AG04450 (cell line): ENCODE results near the gene PARD3B. TPM values are rescaled to one million over a fixed set of nuclear protein-coding genes. Genes with fewer than 3 reads are reported as not detected.

Source experiments
- CTCF ChIA-PET: fragments of 300-600, 350-600 bp; formaldehyde crosslinking; extraction: SDS; loops from one replicate; lab custom pipeline; 2022; ENCODE audit warnings: antibody characterized with exemption, inconsistent platforms; lab: Charles Lee
- POLR2A ChIA-PET: fragments of 350-600 bp; formaldehyde crosslinking; extraction: SDS; loops from one replicate; lab custom pipeline; 2021; ENCODE audit warnings: antibody characterized with exemption, inconsistent platforms; lab: Yijun Ruan, JAX
- DNase-seq: peaks from one replicate; pipeline ENCODE4 v3.0.0-alpha.2; 2011; ENCODE audit warnings: low read depth, low spot score
- H3K27ac ChIP-seq: one replicate; pipeline ENCODE4 v1.5.1; 2012; ENCODE audit warnings: low read depth, low read length, control low read depth
- H3K27me3 ChIP-seq: one replicate; pipeline ENCODE4 v1.6.0; 2012; ENCODE audit warnings: low read length; ENCODE audit not compliant: control insufficient read depth, insufficient read depth
- H3K4me3 ChIP-seq: 2 replicates; pipeline ENCODE4 v1.5.1; 2011; ENCODE audit warnings: mild to moderate bottlenecking, low read depth, low read length, control low read depth
- H3K9me3 ChIP-seq: 2 replicates; pipeline ENCODE4 v1.5.1; 2012; ENCODE audit warnings: low read length; ENCODE audit not compliant: control insufficient read depth, insufficient read depth
- CTCF ChIP-seq: IDR thresholded peaks from 2 replicates; pipeline ENCODE4 v1.5.1; 2011; ENCODE audit warnings: low read depth, low read length, control low read depth, inconsistent platforms
- polyA plus RNA-seq: library from polyadenylated mRNA; depleted of rRNA; stranded (reverse); fragments of >200 nt; gene quantifications from 2 replicates; pipeline ENCODE4 v1.2.3, GENCODE V29; 2011

Gene PARD3B
- polyA plus RNA-seq, 1 experiment, result 8.5 TPM

- ChIA-PET CTCF (interaction anchor here (0.5 to 2.7 kb wide), 29 partner anchors 8 to 1579 kb away, joined by 3 to 24 read pairs (median 4); no protein-coding TSS in a partner anchor), POLR2A (no interaction called here)
- no peaks in the 10 kb centered on the region for H3K27me3 ChIP-seq
- H3K4me3 ChIP-seq, result no peak overlapping the region
- no peak for DNase-seq
- no peaks in the 10 kb centered on the region for H3K9me3 ChIP-seq
- TF ChIP-seq CTCF, result no peak
- no peak overlapping the region for H3K27ac ChIP-seq
Measured at GRCh38 chr2:204692790-204693189, 147.5 kb downstream of the PARD3B start.

GRCh38 chr2:204693262-204693661 lies 148.0 kb downstream of the PARD3B start:
- POLR2A ChIA-PET, result no interaction called here

GRCh38 chr2:204695506-204695905 lies 150.2 kb downstream of the PARD3B start:
- H3K27me3 ChIP-seq, result no peaks in the 10 kb centered on the region
- H3K4me3 ChIP-seq, result no peak overlapping the region
- H3K27ac ChIP-seq, result no peak overlapping the region
- POLR2A ChIA-PET, result no interaction called here
- no peak for TF ChIP-seq CTCF
- CTCF ChIA-PET, result interaction anchor here (1.4 to 2.5 kb wide), 2 partner anchors 435 to 980 kb away, joined by 7 to 8 read pairs; no protein-coding TSS in a partner anchor
- no peaks in the 10 kb centered on the region for H3K9me3 ChIP-seq
- DNase-seq, result no peak

More at GRCh38 chr2:204693262-204693661, 148.0 kb downstream of the PARD3B start:
- no peaks in the 10 kb centered on the region for H3K27me3 ChIP-seq
- no peak overlapping the region for H3K4me3 ChIP-seq
- CTCF ChIA-PET, result interaction anchor here (1.0 to 2.7 kb wide), 8 partner anchors 70 to 983 kb away, joined by 4 to 24 read pairs (median 9); no protein-coding TSS in a partner anchor
- DNase-seq, result no peak
- TF ChIP-seq CTCF, result no peak
- H3K27ac ChIP-seq, result no peak overlapping the region
- no peaks in the 10 kb centered on the region for H3K9me3 ChIP-seq

- H3K27ac ChIP-seq, result no peak overlapping the region
- no peak overlapping the region for H3K4me3 ChIP-seq
- ChIA-PET POLR2A (no interaction called here), CTCF (no interaction called here)
- no peak for TF ChIP-seq CTCF
- no peak for DNase-seq
- H3K9me3 ChIP-seq, result no peaks in the 10 kb centered on the region
- no peaks in the 10 kb centered on the region for H3K27me3 ChIP-seq
Measured at GRCh38 chr2:204696124-204696523, 150.8 kb downstream of the PARD3B start.

- no peaks in the 10 kb centered on the region for H3K9me3 ChIP-seq
- no peak for DNase-seq
- H3K27me3 ChIP-seq, result no peaks in the 10 kb centered on the region
- CTCF ChIA-PET, result no interaction called here
- POLR2A ChIA-PET, result no interaction called here
- no peak overlapping the region for H3K4me3 ChIP-seq
- no peak for TF ChIP-seq CTCF
- H3K27ac ChIP-seq, result no peak overlapping the region
Measured at GRCh38 chr2:204705243-204705932, 160.1 kb downstream of the PARD3B start.
